Stomach (tissue), 9 donors: ENCODE data around the gene INSR. TPM values are rescaled to one million over a fixed set of nuclear protein-coding genes. Genes with fewer than 3 reads are reported as not detected.

Source experiments
- DNase-seq, 2 donors: peaks; one replicate each; pipeline versions ENCODE4 v3.0.0 to v3.0.0-alpha.2; 2013 to 2019
- H3K27ac ChIP-seq, 5 donors: fragments of 200-600 bp in 4 of 5; sonication (generic) in 4 of 5; one replicate each; pipeline ENCODE4 v1.5.1; 2013 to 2019; ENCODE audit warnings: mild to moderate bottlenecking in 1 of 5, moderate library complexity in 1 of 5
- H3K27me3 ChIP-seq, 3 donors: fragments of 200-600 bp; sonication (generic); one replicate each; pipeline ENCODE4 v1.5.1; 2017 to 2019; ENCODE audit warnings: mixed run types in 1 of 3
- H3K36me3 ChIP-seq, 4 donors: fragments of 200-600 bp; sonication (generic); 1 replicate in 3 of 4; 2 replicates in 1 of 4; pipeline ENCODE4 v1.5.1; 2016 to 2019
- H3K4me1 ChIP-seq, 4 donors: fragments of 200-600 bp; sonication (generic); one replicate each; pipeline ENCODE4 v1.5.1; 2016 to 2019
- H3K4me3 ChIP-seq, 4 donors: fragments of 200-600 bp; sonication (generic) in 3 of 4; one replicate each; pipeline ENCODE4 v1.5.1; 2016 to 2019; ENCODE audit warnings: mild to moderate bottlenecking in 1 of 4
- H3K9me3 ChIP-seq, 4 donors: fragments of 200-600 bp; sonication (generic); one replicate each; pipeline ENCODE4 v1.5.1; 2016 to 2019
- EP300 ChIP-seq: sonication (generic); formaldehyde crosslinking; IDR thresholded peaks from one replicate; pipeline ENCODE4 v1.6.1; 2017; ENCODE audit warnings: antibody characterized with exemption
- POLR2A ChIP-seq, 4 donors: fragments of 450-650 bp; IDR thresholded peaks; one replicate each; pipeline ENCODE4 v1.6.1; 2016; ENCODE audit warnings: antibody characterized with exemption in 4 of 4, control low read depth in 2 of 4, mild to moderate bottlenecking in 1 of 4, moderate library complexity in 1 of 4
- POLR2AphosphoS5 ChIP-seq, 3 donors: sonication (generic); formaldehyde crosslinking; IDR thresholded peaks; one replicate each; pipeline ENCODE4 v1.6.1; 2016; ENCODE audit warnings: antibody characterized with exemption in 3 of 3
- WGBS, 5 donors: extraction: QIAGEN DNeasy Blood & Tissue Kit in 3 of 5; methylation state at CpG; one replicate each; pipeline versions ENCODE4 v1.1.5 to v1.1.7; 2013 to 2018; 5-methylcytosine and 5-hydroxymethylcytosine counted together
- intact Hi-C: fragments of 100-400 bp; cut with DNase I; formaldehyde crosslinking; loops from one replicate; pipeline ENCODE4 v1.15.1; 2023; ENCODE audit warnings: low total_unique reads
- polyA plus RNA-seq, 3 donors: library from polyadenylated mRNA; stranded (reverse); fragments of 200-250 nt; gene quantifications; one replicate each; pipeline ENCODE4 v1.2.3, GENCODE V29; 2013
- total RNA-seq, 5 donors: library from RNA; depleted of rRNA; stranded (reverse); fragments of >200 nt; gene quantifications; one replicate each; pipeline versions ENCODE4 v1.1.0 to v1.2.3, GENCODE V29; 2014 to 2016
- TF ChIP-seq, protein P1 (sequence below), 7 experiments: fragments of 450-650 bp in 4 of 7; fragments of 200-600 bp in 3 of 7; sonication (generic) in 3 of 7; IDR thresholded peaks; one replicate each; pipeline ENCODE4 v1.5.1; 2016 to 2019; ENCODE audit warnings: antibody characterized with exemption in 7 of 7, control low read depth in 2 of 7, mild to moderate bottlenecking in 1 of 7
- donor health status: healthy with polysubstance abuse.
- donor health status: Bipolar disorder and iron deficiency.
- donor health status: healthy.

The INSR gene
- total and polyA plus RNA-seq, 8 donors = 4.4 to 513 (median 66.4) TPM

DNA sequence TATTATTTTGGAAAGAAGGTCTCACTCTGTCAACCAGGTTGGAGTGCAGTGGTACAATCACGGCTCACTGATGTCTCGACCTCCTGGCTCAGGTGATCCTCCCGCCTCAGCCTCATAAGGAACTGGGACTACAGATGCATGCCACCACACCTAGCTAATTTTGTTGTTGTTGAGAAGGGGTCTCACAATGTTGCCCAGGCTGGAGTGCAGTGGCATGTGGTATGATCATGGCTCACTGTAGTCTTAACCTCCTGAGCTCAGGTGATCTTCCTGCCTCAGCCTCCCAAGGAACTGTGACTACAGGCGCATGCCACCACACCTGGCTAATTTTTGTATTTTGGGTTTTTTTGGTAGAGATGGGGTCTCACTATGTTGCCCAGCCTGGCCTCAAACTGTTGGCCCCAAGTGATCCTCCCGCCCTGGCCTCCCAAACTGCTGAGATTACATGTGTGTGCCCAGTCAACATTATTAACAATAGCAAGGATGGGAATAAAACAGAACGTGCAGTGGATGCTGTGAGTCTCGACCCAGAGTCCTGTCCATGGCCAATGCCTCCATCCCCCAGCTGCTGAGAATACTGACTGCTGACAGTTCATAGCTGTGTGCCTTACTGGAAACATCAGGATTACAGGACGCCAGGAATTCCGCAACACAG lies 230.3 kb downstream of the INSR start:
- H3K27ac ChIP-seq = no peak overlapping the region
- WGBS, 5 donors = 87 to 93% (median 89%) methylated on average over 9 of the region's 9 CpGs
- peaks cover 0 to 2% (median 0%) of the 10 kb centered on the region in 4 donors for H3K4me1 ChIP-seq
- no peak for DNase-seq
- H3K9me3 ChIP-seq = no peaks in the 10 kb centered on the region
- no peak for TF ChIP-seq POLR2AphosphoS5 (IDR thresholded peaks at IDR 0.05)
- no peak for TF ChIP-seq POLR2A (IDR thresholded peaks at IDR 0.05)
- TF ChIP-seq EP300 = no peak
- TF ChIP-seq, protein P1, sequence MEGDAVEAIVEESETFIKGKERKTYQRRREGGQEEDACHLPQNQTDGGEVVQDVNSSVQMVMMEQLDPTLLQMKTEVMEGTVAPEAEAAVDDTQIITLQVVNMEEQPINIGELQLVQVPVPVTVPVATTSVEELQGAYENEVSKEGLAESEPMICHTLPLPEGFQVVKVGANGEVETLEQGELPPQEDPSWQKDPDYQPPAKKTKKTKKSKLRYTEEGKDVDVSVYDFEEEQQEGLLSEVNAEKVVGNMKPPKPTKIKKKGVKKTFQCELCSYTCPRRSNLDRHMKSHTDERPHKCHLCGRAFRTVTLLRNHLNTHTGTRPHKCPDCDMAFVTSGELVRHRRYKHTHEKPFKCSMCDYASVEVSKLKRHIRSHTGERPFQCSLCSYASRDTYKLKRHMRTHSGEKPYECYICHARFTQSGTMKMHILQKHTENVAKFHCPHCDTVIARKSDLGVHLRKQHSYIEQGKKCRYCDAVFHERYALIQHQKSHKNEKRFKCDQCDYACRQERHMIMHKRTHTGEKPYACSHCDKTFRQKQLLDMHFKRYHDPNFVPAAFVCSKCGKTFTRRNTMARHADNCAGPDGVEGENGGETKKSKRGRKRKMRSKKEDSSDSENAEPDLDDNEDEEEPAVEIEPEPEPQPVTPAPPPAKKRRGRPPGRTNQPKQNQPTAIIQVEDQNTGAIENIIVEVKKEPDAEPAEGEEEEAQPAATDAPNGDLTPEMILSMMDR (IDR thresholded peaks at IDR 0.05) = no peak
- no peaks in the 10 kb centered on the region for H3K36me3 ChIP-seq
- H3K4me3 ChIP-seq = no peak overlapping the region
- intact Hi-C loops = no loop called here
- H3K27me3 ChIP-seq = no peaks in the 10 kb centered on the region

DNA sequence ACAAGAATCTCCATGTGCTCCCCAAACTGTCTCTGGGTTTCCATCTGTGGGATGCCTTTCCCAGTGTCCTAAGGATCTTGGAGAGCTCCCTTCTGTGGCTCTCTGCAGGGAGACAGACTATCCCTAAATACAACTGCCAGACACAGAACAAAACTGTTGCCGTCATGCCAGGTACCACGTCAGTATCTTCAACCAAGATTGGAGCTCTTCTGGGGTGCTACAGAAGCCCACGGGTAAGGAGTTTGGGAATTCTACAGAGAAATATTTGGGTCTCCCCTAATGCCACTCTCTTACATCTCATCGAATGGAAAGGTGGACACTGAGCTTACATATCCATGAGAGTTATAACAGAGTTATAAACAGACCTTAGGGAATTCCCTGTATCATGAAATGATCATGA lies 230.9 kb downstream of the INSR start:
- Histone ChIP-seq H3K9me3 (no peaks in the 10 kb centered on the region), H3K36me3 (no peaks in the 10 kb centered on the region), H3K27me3 (no peaks in the 10 kb centered on the region), H3K4me1 (no peaks in the 10 kb centered on the region), H3K4me3 (no peak overlapping the region), H3K27ac (no peak overlapping the region)
- intact Hi-C loops = no loop called here
- WGBS, 5 donors = 76 to 87% (median 81%) methylated on average over 4 of the region's 4 CpGs
- DNase-seq = no peak
- TF ChIP-seq POLR2A (IDR thresholded peaks at IDR 0.05) (no peak), POLR2AphosphoS5 (IDR thresholded peaks at IDR 0.05) (no peak), EP300 (no peak)
- TF ChIP-seq, protein P1 (IDR thresholded peaks at IDR 0.05) = no peak

Other genes with a start within 250 kb of the INSR start
- not detected for gene MBD3L2, start 245.1 kb downstream of the INSR start, total RNA-seq
- gene MBD3L2, start 245.1 kb downstream of the INSR start, polyA plus RNA-seq = not detected
- not detected for gene MBD3L3, start 235.7 kb downstream of the INSR start, total RNA-seq
- gene MBD3L3, start 235.7 kb downstream of the INSR start, polyA plus RNA-seq = not detected
- gene ZNF557, start 224.7 kb downstream of the INSR start, total RNA-seq = 10 to 100 TPM in 3 of 5 donors, 1 to 10 TPM in 2; 7.2 to 41.4 (median 14.9) TPM
- gene ZNF557, start 224.7 kb downstream of the INSR start, polyA plus RNA-seq = 1 to 10 TPM; 1.3 to 2.2 (median 2.1) TPM
- 10 to 100 TPM; 26.8 to 56.2 (median 37.1) TPM for gene ARHGEF18, start 54.5 kb upstream of the INSR start, total RNA-seq
- 10 to 100 TPM; 12.6 to 19.3 (median 14.8) TPM for gene ARHGEF18, start 54.5 kb upstream of the INSR start, polyA plus RNA-seq
- 1 to 10 TPM in 2 of 5 donors, not detected in 3; 3.9 to 5.2 TPM for gene PEX11G, start 194.6 kb upstream of the INSR start, total RNA-seq
- 1 to 10 TPM; 5.5 to 8.8 (median 5.8) TPM for gene PEX11G, start 194.6 kb upstream of the INSR start, polyA plus RNA-seq
- 100 to 1,000 TPM in 1 of 5 donors, 10 to 100 TPM in 3, 1 to 10 TPM in 1; 6.2 to 304 (median 84.0) TPM for gene ZNF358, start 221.7 kb upstream of the INSR start, total RNA-seq
- 10 to 100 TPM; 68.0 to 75.8 (median 72.4) TPM for gene ZNF358, start 221.7 kb upstream of the INSR start, polyA plus RNA-seq
- gene MCOLN1, start 228.2 kb upstream of the INSR start, total RNA-seq = 10 to 100 TPM in 3 of 5 donors, 1 to 10 TPM in 2; 5.1 to 56.6 (median 18.3) TPM
- gene MCOLN1, start 228.2 kb upstream of the INSR start, polyA plus RNA-seq = 10 to 100 TPM; 13.3 to 25.5 (median 19.2) TPM
- 100 to 1,000 TPM in 2 of 5 donors, 10 to 100 TPM in 3; 15.2 to 357 (median 70.1) TPM for gene PNPLA6, start 241.3 kb upstream of the INSR start, total RNA-seq
- gene PNPLA6, start 241.3 kb upstream of the INSR start, polyA plus RNA-seq = 10 to 100 TPM; 31.3 to 38.4 (median 38.0) TPM